Keratinocyte (primary cell): ENCODE data around the gene BHLHA9.

Experiments used
- CTCF ChIP-seq, 3 experiments: IDR thresholded peaks in 1 of 3; conservative IDR thresholded peaks in 1 of 3; optimal IDR thresholded peaks in 1 of 3; 2 replicates in 2 of 3; 3 replicates in 1 of 3; pipeline versions ENCODE3 to v1.5.1; 2011; ENCODE audit warnings: low read length in 3 of 3, mild to moderate bottlenecking in 3 of 3, moderate library complexity in 2 of 3, control low read depth in 1 of 3, inconsistent platforms in 1 of 3; ENCODE audit not compliant: insufficient read depth in 2 of 3; ENCODE audit errors: extremely low read depth in 1 of 3
- EZH2 ChIP-seq: IDR thresholded peaks from one replicate; pipeline ENCODE4 v1.6.1; 2012; ENCODE audit warnings: inconsistent platforms, mild to moderate bottlenecking, low read length, moderate library complexity

- TF ChIP-seq CTCF (optimal IDR thresholded peaks at IDR 0.05 in 1 of 3, IDR thresholded peaks at IDR 0.05 in 1 of 3, conservative IDR thresholded peaks at IDR 0.05 in 1 of 3; ENCODE audit: extremely low read depth in 1 of 3, insufficient read depth in 2 of 3, low read length in 3 of 3) = no peak
- TF ChIP-seq EZH2 = no peak
Observed at GRCh38 chr17:1315891-1316403, 45.7 kb downstream of the BHLHA9 start.
